T1000 (cell line): Measurements from ENCODE around the gene SCFD2.

Experiments used
- DNase-seq: peaks from one replicate; lab custom pipeline; 2025; ENCODE audit warnings: mixed read lengths; lab: John Stamatoyannopoulos, UW

The SCFD2 gene

GRCh38 chr4:52987392-52988056 lies 378.3 kb downstream of the SCFD2 start:
- no peak for DNase-seq

GRCh38 chr4:52984462-52984881 lies 381.4 kb downstream of the SCFD2 start:
- DNase-seq, result no peak

GRCh38 chr4:52983563-52984303 lies 382.1 kb downstream of the SCFD2 start:
- no peak for DNase-seq

- DNase-seq, result no peak
These were observed 382.9 kb downstream of the SCFD2 start for GRCh38 chr4:52982946-52983340.

GRCh38 chr4:52982255-52982945 lies 383.5 kb downstream of the SCFD2 start:
- DNase-seq, result no peak

GRCh38 chr4:52979821-52980590 lies 385.9 kb downstream of the SCFD2 start:
- DNase-seq, result no peak

- DNase-seq, result no peak
These were observed 386.8 kb downstream of the SCFD2 start for GRCh38 chr4:52979020-52979419.

- DNase-seq, result no peak
These were observed 388.6 kb downstream of the SCFD2 start for GRCh38 chr4:52977252-52977651.

- no peak for DNase-seq
These were observed 389.2 kb downstream of the SCFD2 start for GRCh38 chr4:52976523-52977230.

GRCh38 chr4:52968691-52969090 lies 397.2 kb downstream of the SCFD2 start:
- DNase-seq, result no peak

- DNase-seq, result no peak
These were observed 397.6 kb downstream of the SCFD2 start for GRCh38 chr4:52968241-52968640.

- no peak for DNase-seq
These were observed 399.1 kb downstream of the SCFD2 start for GRCh38 chr4:52966781-52967180.

GRCh38 chr4:52966172-52966571 lies 399.7 kb downstream of the SCFD2 start:
- no peak for DNase-seq

- DNase-seq, result no peak
These were observed 401.2 kb downstream of the SCFD2 start for GRCh38 chr4:52964561-52965101.

GRCh38 chr4:52964011-52964410 lies 401.9 kb downstream of the SCFD2 start:
- no peak for DNase-seq

GRCh38 chr4:52962721-52963120 lies 403.1 kb downstream of the SCFD2 start:
- no peak for DNase-seq

GRCh38 chr4:52961666-52962412 lies 404.0 kb downstream of the SCFD2 start:
- no peak for DNase-seq

GRCh38 chr4:52959541-52959940 lies 406.3 kb downstream of the SCFD2 start:
- DNase-seq, result no peak

- DNase-seq, result no peak
These were observed 407.8 kb downstream of the SCFD2 start for GRCh38 chr4:52957835-52958631.

- no peak for DNase-seq
These were observed 408.6 kb downstream of the SCFD2 start for GRCh38 chr4:52957220-52957686.
